Measurements from ENCODE around the gene FRMD6. TPM values are rescaled to one million over a fixed set of nuclear protein-coding genes. Genes with fewer than 3 reads are reported as not detected.
"Not testable (repeated sequence)": the region's sequence is repeated elsewhere in the genome, so short reads cannot be mapped to it uniquely, and the experiment has no call there.

Gene FRMD6
- total RNA-seq, 4 donors from 2014 or later = 35.7 to 44.9 (median 37.5) TPM

GRCh38 chr14:51743588-51744000, 91.9 kb downstream of the FRMD6 start:
- no peaks in the 10 kb centered on the region for H3K9me3 ChIP-seq
- no peak overlapping the region for H3K4me3 ChIP-seq
- no peaks in the 10 kb centered on the region for H3K4me1 ChIP-seq
- no peaks in the 10 kb centered on the region for H3K36me3 ChIP-seq
- DNase-seq (ENCODE audit: extremely low spot score) = no peak
- intact Hi-C loops (cut with DNase I) = no loop called here
- no peak overlapping the region for H3K27ac ChIP-seq (replicated peaks in 1 of 4)
- TF ChIP-seq POLR2AphosphoS5 (IDR thresholded peaks at IDR 0.05) = no peak
- no peak for TF ChIP-seq EP300 (IDR thresholded peaks at IDR 0.05)
- H3K27me3 ChIP-seq = peaks cover 0 to 8% (median 0%) of the 10 kb centered on the region in 4 donors
- WGBS = 81% methylated on average over 21 of the region's 23 CpGs

DNA sequence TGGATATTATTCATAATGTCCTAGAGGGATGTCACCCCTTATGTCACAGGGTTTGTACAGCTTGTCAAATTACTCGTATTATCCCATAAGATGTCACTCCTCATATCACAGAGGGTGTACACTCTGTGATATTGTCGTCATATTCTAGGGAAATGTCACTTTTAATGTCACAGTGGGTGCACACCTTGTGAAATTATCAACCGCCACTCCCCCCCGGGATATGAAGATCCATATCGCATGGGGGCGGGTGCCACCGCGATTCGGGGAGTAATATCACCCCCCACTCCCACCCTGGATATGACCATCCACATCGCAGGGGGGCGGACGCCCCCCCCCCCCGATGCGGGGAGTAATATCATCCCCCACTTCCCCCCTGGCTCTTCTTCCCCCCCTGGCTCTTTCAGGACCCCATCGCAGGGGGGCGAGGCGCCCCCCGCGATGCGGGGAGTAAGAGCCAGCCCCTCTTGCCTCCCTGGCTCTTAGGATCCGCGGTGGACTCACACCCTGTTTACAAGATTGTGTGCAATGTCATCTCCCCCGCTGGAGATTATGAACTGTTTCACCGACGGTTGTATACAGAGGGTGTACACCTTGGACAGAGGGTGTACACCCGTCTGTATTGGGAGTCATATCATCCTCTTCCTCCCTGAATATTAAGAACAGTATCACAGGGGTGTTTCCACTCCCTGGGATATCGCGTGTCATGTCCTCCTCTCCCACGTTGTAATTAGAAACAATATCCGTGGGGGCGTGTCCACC, 92.8 kb downstream of the FRMD6 start:
- no peaks in the 10 kb centered on the region for H3K9me3 ChIP-seq
- no peaks in the 10 kb centered on the region for H3K36me3 ChIP-seq
- H3K27ac ChIP-seq (replicated peaks in 1 of 4) = no peak overlapping the region
- DNase-seq (ENCODE audit: extremely low spot score) = no peak
- intact Hi-C loops (cut with DNase I) = no loop called here
- H3K27me3 ChIP-seq = peaks cover 0 to 8% (median 0%) of the 10 kb centered on the region in 4 donors
- no peaks in the 10 kb centered on the region for H3K4me1 ChIP-seq
- H3K4me3 ChIP-seq = no peak overlapping the region
- TF ChIP-seq POLR2AphosphoS5 (IDR thresholded peaks at IDR 0.05) (no peak), CTCF (IDR thresholded peaks at IDR 0.05) (no peak), EP300 (IDR thresholded peaks at IDR 0.05) (no peak), POLR2A (IDR thresholded peaks at IDR 0.05; ENCODE audit: low read depth) (no peak)
- 93% methylated on average over 29 of the region's 31 CpGs for WGBS

DNA sequence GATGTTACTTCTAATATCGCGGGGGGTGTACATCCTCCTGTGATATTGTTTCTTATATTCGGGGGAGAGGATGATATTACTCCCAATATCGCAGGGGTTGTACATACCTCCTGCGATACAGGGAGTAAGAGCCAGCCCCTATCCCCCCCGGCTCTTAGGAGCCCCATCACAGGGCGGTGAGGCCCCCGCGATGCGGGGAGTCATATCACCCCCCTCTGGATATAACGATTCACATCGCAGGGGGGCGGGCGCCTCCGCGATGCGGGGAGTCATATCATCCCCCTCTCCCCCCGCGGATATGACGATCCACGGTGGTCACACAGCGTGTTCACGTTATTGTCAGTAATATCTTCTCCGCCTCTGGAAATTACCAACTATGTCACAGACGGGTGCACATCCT, 95.1 kb downstream of the FRMD6 start:
- H3K36me3 ChIP-seq; DNase-seq (ENCODE audit: extremely low spot score); H3K4me3 ChIP-seq; H3K27ac ChIP-seq (replicated peaks in 1 of 4); H3K4me1 ChIP-seq; H3K27me3 ChIP-seq; intact Hi-C loops (cut with DNase I); H3K9me3 ChIP-seq: not testable (repeated sequence)
- 90% methylated on average over 23 of the region's 25 CpGs for WGBS

- Histone ChIP-seq H3K36me3 (no peaks in the 10 kb centered on the region), H3K27ac (replicated peaks in 1 of 4) (no peak overlapping the region), H3K4me1 (no peaks in the 10 kb centered on the region), H3K9me3 (no peaks in the 10 kb centered on the region), H3K27me3 (no peaks in the 10 kb centered on the region), H3K4me3 (no peak overlapping the region)
- TF ChIP-seq POLR2A (IDR thresholded peaks at IDR 0.05; ENCODE audit: low read depth) (no peak), CTCF (IDR thresholded peaks at IDR 0.05) (no peak), EP300 (IDR thresholded peaks at IDR 0.05) (no peak), POLR2AphosphoS5 (IDR thresholded peaks at IDR 0.05) (no peak)
- 82% methylated on average over 13 of the region's 13 CpGs for WGBS
- DNase-seq (ENCODE audit: extremely low spot score) = no peak
- intact Hi-C loops (cut with DNase I) = no loop called here
Observed at GRCh38 chr14:51750542-51750941, 98.8 kb downstream of the FRMD6 start.

- H3K36me3 ChIP-seq; H3K27ac ChIP-seq (replicated peaks in 1 of 4); intact Hi-C loops (cut with DNase I); DNase-seq (ENCODE audit: extremely low spot score); H3K27me3 ChIP-seq; H3K9me3 ChIP-seq; H3K4me3 ChIP-seq; H3K4me1 ChIP-seq: not testable (repeated sequence)
- WGBS = 93% methylated on average over 16 of the region's 16 CpGs
Observed at GRCh38 chr14:51751611-51752345, 100.1 kb downstream of the FRMD6 start.

DNA sequence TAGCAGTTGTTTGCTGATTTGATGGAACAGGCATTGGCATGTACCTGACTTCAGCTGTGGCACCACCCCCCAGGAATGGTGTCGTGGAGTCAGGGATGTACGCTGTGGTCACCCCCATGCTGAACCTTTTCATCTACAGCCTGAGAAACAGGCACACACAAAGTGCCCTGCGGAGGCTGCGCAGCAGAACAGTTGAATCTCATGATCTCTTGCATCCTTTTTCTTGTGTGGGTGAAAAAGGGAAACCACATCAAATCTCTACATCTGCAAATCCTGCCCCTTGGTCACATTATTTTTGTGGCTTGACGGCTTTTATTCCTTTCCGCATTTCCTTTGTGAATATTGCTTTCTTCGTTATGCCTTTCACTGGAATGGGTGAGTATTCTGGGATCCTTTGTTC, 106.0 kb downstream of the FRMD6 start:
- H3K36me3 ChIP-seq; H3K27ac ChIP-seq (replicated peaks in 1 of 4); H3K9me3 ChIP-seq; H3K4me3 ChIP-seq; H3K27me3 ChIP-seq; DNase-seq (ENCODE audit: extremely low spot score); intact Hi-C loops (cut with DNase I); H3K4me1 ChIP-seq: not testable (repeated sequence)
- 85% methylated on average over 7 of the region's 7 CpGs for WGBS

Data from esophagus muscularis mucosa (tissue), 4 donors.